ENCODE measurements around the gene SAMD14. TPM values are rescaled to one million over a fixed set of nuclear protein-coding genes. Genes with fewer than 3 reads are reported as not detected.

SAMD14 gene
- total and polyA plus RNA-seq, 2 experiments from 2014 or later, result 0.70 to 4.7 TPM

- Histone ChIP-seq H3K9me2 (ENCODE audit: insufficient read depth) (no peaks in the 10 kb centered on the region), H4K20me1 (replicated peaks; ENCODE audit: insufficient read depth) (no peaks in the 10 kb centered on the region), H3K36me3 (ENCODE audit: insufficient read depth) (no peaks in the 10 kb centered on the region), H3K4me1 (ENCODE audit: insufficient read depth) (peaks cover 20% of the 10 kb centered on the region), H2AFZ (no peak overlapping the region), H3K27ac (ENCODE audit: low read depth) (no peak overlapping the region), H3F3A (replicated peaks; ENCODE audit: low read depth) (peaks cover 4% of the 10 kb centered on the region; the same call in 1 of the 2 replicates), H3K27me3 (ENCODE audit: insufficient read depth) (peaks cover 30% of the 10 kb centered on the region), H3K79me2 (replicated peaks; ENCODE audit: insufficient read depth) (no peaks in the 10 kb centered on the region), H3K4me3 (no peak overlapping the region), H3K4me2 (no peak overlapping the region)
- TF ChIP-seq ZNF462 (CRISPR knock-in tag; IDR thresholded peaks at IDR 0.05), result no peak
- TF ChIP-seq, protein P1, sequence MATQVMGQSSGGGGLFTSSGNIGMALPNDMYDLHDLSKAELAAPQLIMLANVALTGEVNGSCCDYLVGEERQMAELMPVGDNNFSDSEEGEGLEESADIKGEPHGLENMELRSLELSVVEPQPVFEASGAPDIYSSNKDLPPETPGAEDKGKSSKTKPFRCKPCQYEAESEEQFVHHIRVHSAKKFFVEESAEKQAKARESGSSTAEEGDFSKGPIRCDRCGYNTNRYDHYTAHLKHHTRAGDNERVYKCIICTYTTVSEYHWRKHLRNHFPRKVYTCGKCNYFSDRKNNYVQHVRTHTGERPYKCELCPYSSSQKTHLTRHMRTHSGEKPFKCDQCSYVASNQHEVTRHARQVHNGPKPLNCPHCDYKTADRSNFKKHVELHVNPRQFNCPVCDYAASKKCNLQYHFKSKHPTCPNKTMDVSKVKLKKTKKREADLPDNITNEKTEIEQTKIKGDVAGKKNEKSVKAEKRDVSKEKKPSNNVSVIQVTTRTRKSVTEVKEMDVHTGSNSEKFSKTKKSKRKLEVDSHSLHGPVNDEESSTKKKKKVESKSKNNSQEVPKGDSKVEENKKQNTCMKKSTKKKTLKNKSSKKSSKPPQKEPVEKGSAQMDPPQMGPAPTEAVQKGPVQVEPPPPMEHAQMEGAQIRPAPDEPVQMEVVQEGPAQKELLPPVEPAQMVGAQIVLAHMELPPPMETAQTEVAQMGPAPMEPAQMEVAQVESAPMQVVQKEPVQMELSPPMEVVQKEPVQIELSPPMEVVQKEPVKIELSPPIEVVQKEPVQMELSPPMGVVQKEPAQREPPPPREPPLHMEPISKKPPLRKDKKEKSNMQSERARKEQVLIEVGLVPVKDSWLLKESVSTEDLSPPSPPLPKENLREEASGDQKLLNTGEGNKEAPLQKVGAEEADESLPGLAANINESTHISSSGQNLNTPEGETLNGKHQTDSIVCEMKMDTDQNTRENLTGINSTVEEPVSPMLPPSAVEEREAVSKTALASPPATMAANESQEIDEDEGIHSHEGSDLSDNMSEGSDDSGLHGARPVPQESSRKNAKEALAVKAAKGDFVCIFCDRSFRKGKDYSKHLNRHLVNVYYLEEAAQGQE (IDR thresholded peaks at IDR 0.05; ENCODE audit: unreplicated experiment), result no peak
- TF ChIP-seq POLR2AphosphoS5 (IDR thresholded peaks at IDR 0.05; ENCODE audit: low read depth), result no peak
- no peak for TF ChIP-seq CREB1 (CRISPR knock-in tag; IDR thresholded peaks at IDR 0.05; ENCODE audit: low read depth)
- TF ChIP-seq ZNF114 (CRISPR knock-in tag; IDR thresholded peaks at IDR 0.05), result no peak
- no peak for TF ChIP-seq EZH2phosphoT487 (IDR thresholded peaks at IDR 0.05; ENCODE audit: unreplicated experiment)
- no peak for TF ChIP-seq EZH2 (IDR thresholded peaks at IDR 0.05; ENCODE audit: low read depth, unreplicated experiment)
- TF ChIP-seq ZNF331 (CRISPR knock-in tag; IDR thresholded peaks at IDR 0.05; ENCODE audit: low read depth), result no peak
- TF ChIP-seq, protein P2, sequence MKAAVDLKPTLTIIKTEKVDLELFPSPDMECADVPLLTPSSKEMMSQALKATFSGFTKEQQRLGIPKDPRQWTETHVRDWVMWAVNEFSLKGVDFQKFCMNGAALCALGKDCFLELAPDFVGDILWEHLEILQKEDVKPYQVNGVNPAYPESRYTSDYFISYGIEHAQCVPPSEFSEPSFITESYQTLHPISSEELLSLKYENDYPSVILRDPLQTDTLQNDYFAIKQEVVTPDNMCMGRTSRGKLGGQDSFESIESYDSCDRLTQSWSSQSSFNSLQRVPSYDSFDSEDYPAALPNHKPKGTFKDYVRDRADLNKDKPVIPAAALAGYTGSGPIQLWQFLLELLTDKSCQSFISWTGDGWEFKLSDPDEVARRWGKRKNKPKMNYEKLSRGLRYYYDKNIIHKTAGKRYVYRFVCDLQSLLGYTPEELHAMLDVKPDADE (IDR thresholded peaks at IDR 0.05), result no peak
- TF ChIP-seq STAT1 (IDR thresholded peaks at IDR 0.05; ENCODE audit: unreplicated experiment), result no peak
- TF ChIP-seq CTCF (conservative IDR thresholded peaks at IDR 0.05; ENCODE audit: low read depth in 2 of 2), result no peak
- TF ChIP-seq NANOG (IDR thresholded peaks at IDR 0.05; ENCODE audit: borderline replicate concordance), result no peak
- no peak for TF ChIP-seq JUNB (IDR thresholded peaks at IDR 0.05; ENCODE audit: unreplicated experiment)
- ATAC-seq, result no peak
- peaks cover 25% of the 10 kb centered on the region for H3K36me3 Mint-ChIP-seq (ENCODE audit: low read depth)
- H3K4me3 Mint-ChIP-seq, result no peak overlapping the region
- no peak overlapping the region for H3K27ac Mint-ChIP-seq
- DNase-seq (ENCODE audit: low spot score), result no peak
- H3K9me3 Mint-ChIP-seq, result no peaks in the 10 kb centered on the region
- H3K27me3 Mint-ChIP-seq (ENCODE audit: insufficient read depth, low read depth, poor library complexity), result peaks cover 28% of the 10 kb centered on the region
- H3K4me1 Mint-ChIP-seq, result peaks cover 36% of the 10 kb centered on the region
These were observed 16.4 kb upstream of the SAMD14 start for GRCh38 chr17:50146230-50146926.

Data from GM23338 (cell line).